Ishikawa (cell line): ENCODE measurements around the gene TLE4.

Experiments
- CEBPB ChIP-seq: IDR thresholded peaks from 2 replicates; pipeline ENCODE4 v1.6.1; 2012
- CREB1 ChIP-seq: IDR thresholded peaks from 2 replicates; pipeline ENCODE4 v1.6.1; 2012; ENCODE audit warnings: low read depth
- EGR1 ChIP-seq: IDR thresholded peaks from 2 replicates; pipeline ENCODE4 v1.6.1; 2012
- EP300 ChIP-seq: IDR thresholded peaks from 2 replicates; pipeline ENCODE4 v1.6.1; 2012; ENCODE audit warnings: borderline replicate concordance
- FOXM1 ChIP-seq: IDR thresholded peaks from 2 replicates; pipeline ENCODE4 v1.6.1; 2012; ENCODE audit warnings: low read depth, borderline replicate concordance
- MAX ChIP-seq: IDR thresholded peaks from 2 replicates; pipeline ENCODE4 v1.6.1; 2012
- NFIC ChIP-seq: IDR thresholded peaks from 2 replicates; pipeline ENCODE4 v1.6.1; 2012
- RAD21 ChIP-seq: IDR thresholded peaks from 2 replicates; pipeline ENCODE4 v1.6.1; 2012; ENCODE audit warnings: low read depth
- REST ChIP-seq: IDR thresholded peaks from 2 replicates; pipeline ENCODE4 v1.6.1; 2012; ENCODE audit warnings: low read depth, mild to moderate bottlenecking
- TAF1 ChIP-seq: IDR thresholded peaks from 2 replicates; pipeline ENCODE4 v1.6.1; 2012; ENCODE audit warnings: low read depth, mild to moderate bottlenecking
- TCF12 ChIP-seq: IDR thresholded peaks from 2 replicates; pipeline ENCODE4 v1.6.1; 2012; ENCODE audit warnings: low read depth
- TEAD4 ChIP-seq: IDR thresholded peaks from 2 replicates; pipeline ENCODE4 v1.6.1; 2012
- USF1 ChIP-seq: IDR thresholded peaks from 2 replicates; pipeline ENCODE4 v1.6.1; 2012
- YY1 ChIP-seq: IDR thresholded peaks from 2 replicates; pipeline ENCODE4 v1.6.1; 2012; ENCODE audit warnings: low read depth
- ZBTB7A ChIP-seq: IDR thresholded peaks from 2 replicates; pipeline ENCODE4 v1.6.1; 2012; ENCODE audit warnings: low read depth

TLE4 gene

GRCh38 chr9:79768194-79768593 is 196.4 kb downstream of the TLE4 start:
- no peak for TF ChIP-seq REST
- no peak for TF ChIP-seq TAF1
- TF ChIP-seq ZBTB7A: no peak
- no peak for TF ChIP-seq MAX
- TF ChIP-seq RAD21: no peak
- TF ChIP-seq YY1: no peak
- TF ChIP-seq EGR1: no peak

GRCh38 chr9:79769476-79770275 is 197.9 kb downstream of the TLE4 start:
- TF ChIP-seq REST (no peak), TEAD4 (no peak)

GRCh38 chr9:79774356-79774755 is 202.6 kb downstream of the TLE4 start:
- TF ChIP-seq REST: no peak
- no peak for TF ChIP-seq ZBTB7A
- TF ChIP-seq TAF1: no peak
- no peak for TF ChIP-seq TEAD4
- TF ChIP-seq TCF12: no peak
- no peak for TF ChIP-seq MAX
- no peak for TF ChIP-seq RAD21
- TF ChIP-seq NFIC: no peak
- no peak for TF ChIP-seq FOXM1
- TF ChIP-seq CREB1: no peak
- TF ChIP-seq USF1: no peak
- TF ChIP-seq EGR1: no peak
- no peak for TF ChIP-seq EP300
- TF ChIP-seq YY1: no peak
- no peak for TF ChIP-seq CEBPB
